GM20431 (cell line): Measurements from ENCODE around the gene DAB1.

Experiments
- in situ Hi-C: fragments of 300-500 bp; cut with MseI, MboI; formaldehyde crosslinking; loops from one replicate; pipeline ENCODE4 v1.15.0; 2020; ENCODE audit warnings: low sequenced_read_pairs; ENCODE audit not compliant: unreplicated experiment

The DAB1 gene

DNA sequence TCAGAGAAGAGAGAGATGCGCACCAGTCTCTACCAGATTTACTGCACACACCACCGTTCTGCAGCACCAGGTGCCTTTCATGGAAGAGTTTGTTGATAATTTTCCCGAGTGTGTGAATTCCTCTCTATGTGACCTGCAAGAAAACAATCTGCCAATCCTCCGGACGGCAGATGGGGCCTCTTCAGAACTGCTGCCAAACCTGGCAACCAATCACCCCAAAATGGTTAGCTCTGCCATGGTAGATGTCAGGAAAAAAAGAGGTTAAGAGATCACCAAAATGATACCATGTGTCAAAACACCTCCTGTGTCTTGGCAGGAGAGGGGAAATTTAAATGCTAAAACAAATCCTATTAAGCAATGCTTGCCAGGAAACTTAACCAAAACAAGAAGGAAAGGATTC is 96.5 kb downstream of the DAB1 start:
- in situ Hi-C loops = no loop called here

DNA sequence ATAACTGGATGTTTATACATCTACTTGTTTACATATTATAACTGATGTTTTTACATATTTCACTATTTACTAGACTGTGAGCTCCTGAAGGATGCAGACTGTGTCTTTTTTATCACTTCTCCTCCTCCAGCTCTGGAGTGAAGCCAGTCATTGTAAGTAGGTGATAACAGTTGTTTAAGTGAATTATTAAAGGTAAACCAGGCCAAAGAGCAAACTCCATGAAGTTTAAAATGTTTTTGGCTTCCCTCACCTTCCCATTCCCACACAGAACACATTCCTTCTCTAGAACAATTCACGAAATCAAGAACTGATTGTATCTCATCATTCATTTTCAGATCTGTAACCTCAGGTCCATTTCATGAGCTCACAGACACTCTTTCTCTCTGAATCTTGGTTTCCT is 98.3 kb downstream of the DAB1 start:
- in situ Hi-C loops = no loop called here

DNA sequence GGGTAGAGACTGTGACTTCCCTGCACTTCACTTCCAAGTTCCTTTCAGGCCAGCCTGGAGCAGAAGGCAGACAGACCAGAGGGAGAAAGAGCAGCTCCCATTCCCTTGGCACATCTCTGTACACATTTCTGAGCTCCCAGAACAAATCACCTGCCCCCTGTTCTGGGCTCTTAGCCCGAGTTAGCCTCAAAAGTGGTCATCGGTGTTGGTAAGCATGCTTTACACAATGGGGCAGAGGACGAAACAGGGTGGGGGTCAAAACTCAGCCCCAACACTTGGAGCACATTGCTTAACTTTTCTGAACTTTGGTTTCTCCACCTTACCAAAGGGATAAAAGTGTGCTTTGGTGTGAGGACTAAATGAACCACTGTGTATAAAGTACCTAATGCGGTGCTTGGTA is 98.7 kb downstream of the DAB1 start:
- in situ Hi-C loops = no loop called here

DNA sequence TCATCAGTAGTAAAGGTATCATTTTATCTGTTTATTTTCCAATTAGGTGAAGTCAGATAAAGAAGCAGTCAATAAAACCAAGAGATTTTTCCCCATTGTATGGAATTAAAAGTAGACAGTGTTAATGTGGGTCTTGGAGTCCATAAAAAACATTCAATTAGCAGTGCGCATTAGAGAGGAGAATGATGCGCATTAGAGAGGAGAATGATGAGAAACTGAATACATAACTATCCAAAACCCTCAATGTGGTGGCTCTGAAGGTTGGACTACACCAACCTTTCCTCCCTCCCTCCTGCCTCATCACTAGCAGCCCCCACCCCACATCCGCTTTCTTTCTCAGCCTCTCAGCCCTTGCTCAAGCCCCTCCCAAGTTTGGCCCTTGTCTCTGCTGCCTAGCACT is 99.5 kb downstream of the DAB1 start:
- in situ Hi-C loops = no loop called here

DNA sequence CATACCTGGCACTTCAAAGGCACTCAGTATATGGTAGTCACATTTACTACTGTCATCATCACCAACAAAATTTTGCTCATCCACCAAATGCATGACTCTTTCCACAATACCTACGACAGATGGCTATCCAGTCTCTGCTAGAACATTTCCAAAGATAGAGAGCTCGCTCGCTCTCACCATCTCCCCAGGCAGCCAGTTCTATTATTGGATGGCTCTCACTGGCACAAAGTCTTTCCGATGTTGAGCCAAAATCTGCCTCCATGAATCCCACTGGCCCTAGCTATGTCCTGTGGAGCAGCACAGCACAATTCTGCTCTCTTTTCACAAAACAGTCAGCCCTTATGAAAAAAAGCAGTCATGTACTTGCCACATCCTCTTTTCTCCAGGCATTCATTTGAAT is 102.1 kb downstream of the DAB1 start:
- in situ Hi-C loops = no loop called here

DNA sequence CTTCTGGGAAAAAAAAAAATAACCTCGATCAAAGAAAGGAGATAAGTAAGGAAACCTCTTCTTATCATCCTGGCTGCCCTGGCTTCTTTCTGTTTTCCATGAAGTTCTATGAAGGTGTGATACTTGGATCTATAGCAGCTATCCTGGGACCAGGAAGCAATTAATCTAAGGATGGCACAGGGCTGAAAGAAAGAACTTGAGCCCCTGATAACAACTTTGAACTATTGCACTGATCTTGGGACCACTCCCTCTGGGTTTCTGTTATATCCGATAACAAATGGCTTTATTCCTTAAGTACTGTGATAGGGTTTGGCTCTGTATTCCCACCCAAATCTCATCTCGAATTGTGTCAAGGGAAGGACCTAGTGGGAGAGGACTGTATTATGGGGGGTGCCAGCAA is 104.1 kb downstream of the DAB1 start:
- in situ Hi-C loops = no loop called here

DNA sequence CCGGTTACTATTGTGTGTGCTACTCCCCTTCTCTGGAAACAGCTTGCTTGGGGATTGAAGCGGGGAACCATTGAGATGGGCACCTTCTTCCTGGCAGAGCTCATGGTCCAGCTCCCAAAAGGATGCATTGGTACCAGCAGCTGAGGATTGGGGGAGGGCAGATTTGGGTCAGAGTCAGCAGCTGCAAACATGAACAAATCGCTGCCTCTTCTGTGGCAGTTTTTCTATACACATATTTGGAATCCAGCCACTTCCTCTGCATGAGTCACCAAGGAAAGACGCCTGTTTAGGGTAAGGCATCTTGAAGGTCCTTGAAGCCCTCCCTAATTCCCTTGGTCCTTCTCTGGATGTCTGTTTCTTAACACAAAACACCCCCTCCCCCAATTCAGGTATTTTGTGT is 104.7 kb downstream of the DAB1 start:
- in situ Hi-C loops = no loop called here

DNA sequence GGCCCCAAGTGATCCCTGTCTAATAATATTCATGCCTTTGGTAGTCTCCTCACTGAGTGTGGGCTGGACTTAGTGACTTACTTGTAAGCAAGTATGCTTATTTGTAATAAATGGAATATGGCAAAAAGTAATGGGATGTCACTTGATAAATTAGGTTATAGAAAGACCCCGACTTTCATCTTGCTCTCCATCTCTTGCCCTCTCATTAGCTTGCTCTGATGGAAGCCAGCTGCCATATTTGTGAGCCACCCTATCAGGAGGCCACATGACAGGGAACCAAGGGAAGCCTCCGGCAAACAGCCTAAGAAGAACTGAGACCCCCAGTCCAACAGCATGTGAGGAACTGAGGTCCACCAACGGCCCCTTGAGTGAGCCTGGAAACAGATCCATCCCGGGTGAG is 107.0 kb downstream of the DAB1 start:
- in situ Hi-C loops = no loop called here

DNA sequence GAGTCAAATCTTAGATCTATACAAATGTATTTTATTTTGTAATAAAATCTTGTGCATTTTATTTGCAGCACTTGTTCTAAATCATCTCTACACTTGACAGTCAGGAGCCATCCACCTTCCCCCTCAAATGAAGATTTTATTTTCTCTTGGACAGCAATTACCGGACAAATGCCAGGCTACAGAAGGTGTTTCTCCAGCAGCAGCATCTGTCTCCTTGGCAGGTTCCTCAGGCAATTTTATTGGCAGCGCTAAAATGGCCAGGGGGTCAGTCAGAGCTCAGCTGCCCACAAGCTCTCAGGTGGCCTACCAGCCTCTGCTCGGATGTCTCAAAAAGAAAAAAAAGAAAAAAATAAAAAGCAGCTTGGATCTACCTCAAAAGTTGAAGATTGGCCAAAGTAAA is 107.6 kb downstream of the DAB1 start:
- in situ Hi-C loops = no loop called here

DNA sequence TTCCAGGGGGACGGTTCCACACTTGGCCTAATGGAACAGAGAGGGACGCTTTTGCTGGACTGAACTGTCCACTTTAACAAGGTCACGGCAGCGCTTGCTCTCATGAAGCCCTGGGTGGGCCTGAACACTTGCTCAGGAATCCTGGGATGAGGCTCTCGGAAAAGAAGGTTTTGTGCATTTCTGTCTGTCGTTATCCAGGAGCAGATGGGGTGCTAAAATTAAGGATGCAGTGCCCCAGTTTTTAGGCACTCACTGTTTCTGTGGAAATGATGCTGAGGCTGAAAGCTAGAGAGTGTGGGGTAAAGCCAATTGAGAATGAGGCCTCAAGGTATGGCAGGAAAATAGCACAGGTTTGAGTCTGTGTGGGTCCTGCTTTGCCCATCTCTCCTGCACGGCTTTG is 111.0 kb downstream of the DAB1 start:
- in situ Hi-C loops = no loop called here

DNA sequence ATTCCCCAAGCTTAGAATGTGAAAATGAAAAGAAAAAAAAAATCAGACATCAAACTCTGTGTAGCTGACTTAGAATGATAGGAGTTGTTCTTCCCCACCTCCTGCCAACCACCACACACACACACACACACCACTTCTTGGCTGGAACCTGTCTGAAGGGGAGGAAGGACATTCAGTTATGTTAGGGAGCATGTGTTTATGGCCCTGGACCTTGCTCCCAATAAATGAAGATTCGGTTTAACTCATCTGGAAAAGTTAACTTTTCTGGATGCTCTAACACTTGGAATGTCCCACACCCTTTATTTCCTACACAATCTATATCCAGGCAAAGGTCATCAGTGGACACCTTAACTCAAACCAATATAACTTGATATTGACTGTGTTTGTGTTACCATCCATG is 112.4 kb downstream of the DAB1 start:
- in situ Hi-C loops = no loop called here

DNA sequence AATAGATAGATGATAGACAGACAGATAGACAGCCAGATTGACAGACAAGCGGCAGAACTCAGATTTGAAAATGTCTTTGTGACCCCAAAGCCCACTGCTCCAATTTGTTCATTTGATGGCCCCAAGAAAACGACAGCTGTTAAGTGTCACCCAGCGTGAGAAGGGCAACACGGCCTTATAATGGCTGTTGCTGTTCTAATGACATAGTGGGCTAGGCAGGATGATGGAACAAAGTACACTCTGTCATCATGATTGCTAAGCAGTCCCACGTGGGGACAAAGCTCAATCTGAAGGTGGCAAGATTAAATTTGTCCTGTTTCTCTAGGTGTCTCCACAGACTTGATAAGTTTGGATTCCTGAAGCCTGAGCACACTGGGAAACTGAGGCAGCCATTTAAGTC is 112.9 kb downstream of the DAB1 start:
- in situ Hi-C loops = no loop called here

DNA sequence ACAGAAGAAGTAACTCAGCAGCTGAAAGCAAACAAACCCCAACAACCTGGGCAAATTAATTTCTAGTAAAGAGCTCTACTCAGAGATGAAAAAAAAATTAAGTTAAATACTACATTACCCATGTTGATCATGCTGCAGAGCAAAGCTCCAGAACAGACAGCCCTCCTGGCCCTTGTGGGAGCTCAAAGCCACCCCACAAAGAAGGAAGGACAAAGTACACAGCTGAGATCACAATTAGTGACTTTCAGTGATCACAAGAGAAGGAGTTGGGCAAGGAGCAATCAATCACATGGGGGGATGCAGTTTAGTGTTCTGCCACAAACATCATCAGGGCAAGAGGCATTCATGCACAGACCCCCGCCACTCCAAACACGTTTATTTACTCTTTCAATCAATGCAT is 114.2 kb downstream of the DAB1 start:
- in situ Hi-C loops = no loop called here

DNA sequence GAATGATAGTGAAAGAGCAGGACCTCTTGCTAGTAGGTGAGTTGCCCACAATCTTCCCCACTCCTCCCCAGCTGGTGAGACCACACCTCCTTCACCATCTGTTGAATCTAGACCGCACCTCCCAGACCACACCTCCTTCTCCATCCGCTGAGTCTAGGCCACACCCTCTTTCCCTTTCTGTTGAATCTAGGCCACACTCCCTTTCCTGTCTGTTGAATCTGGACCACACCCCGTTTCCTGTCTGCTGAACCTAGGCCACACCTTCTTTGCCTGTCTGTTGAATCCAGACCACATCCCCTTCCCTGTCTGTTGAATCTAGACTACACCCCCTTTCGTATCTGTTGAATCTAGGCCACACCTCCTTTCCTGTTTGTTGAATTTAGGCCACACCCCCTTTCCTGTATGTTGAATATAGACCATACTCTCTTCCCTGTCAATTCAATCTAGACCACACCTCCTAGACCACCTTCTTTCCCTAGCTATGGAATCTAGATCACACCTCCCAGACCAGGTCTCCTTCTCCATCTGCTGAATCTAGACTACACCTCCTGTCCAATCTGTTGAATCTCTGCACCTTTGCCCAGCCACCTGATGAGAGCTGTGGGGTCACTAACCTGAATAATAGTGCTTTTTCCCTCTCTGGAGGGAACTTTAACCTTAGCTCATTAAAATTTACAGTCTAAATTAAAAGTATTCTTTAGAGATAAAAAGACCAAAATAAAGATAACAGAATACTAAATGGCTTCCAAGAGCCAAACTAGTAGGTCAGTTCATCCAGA is 116.3 kb downstream of the DAB1 start:
- in situ Hi-C loops = no loop called here

DNA sequence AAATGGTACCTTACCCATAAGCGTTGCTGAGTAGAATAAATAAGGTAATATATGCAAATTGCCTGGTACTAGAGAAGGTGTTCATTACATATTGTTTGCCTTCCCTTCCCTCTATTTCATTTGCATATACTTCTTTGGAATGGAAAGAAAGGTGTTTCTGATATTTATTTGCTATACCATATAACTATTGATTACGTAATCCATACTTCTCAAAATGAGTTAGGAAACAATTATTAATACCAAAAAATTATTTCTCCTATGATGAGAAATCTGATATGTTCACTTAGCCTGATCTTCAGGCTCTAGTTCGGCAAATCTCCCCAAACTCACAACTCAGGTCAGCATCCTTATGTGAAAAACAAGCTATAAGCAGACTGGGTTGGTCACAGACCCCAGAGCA is 119.3 kb downstream of the DAB1 start:
- in situ Hi-C loops = no loop called here

DNA sequence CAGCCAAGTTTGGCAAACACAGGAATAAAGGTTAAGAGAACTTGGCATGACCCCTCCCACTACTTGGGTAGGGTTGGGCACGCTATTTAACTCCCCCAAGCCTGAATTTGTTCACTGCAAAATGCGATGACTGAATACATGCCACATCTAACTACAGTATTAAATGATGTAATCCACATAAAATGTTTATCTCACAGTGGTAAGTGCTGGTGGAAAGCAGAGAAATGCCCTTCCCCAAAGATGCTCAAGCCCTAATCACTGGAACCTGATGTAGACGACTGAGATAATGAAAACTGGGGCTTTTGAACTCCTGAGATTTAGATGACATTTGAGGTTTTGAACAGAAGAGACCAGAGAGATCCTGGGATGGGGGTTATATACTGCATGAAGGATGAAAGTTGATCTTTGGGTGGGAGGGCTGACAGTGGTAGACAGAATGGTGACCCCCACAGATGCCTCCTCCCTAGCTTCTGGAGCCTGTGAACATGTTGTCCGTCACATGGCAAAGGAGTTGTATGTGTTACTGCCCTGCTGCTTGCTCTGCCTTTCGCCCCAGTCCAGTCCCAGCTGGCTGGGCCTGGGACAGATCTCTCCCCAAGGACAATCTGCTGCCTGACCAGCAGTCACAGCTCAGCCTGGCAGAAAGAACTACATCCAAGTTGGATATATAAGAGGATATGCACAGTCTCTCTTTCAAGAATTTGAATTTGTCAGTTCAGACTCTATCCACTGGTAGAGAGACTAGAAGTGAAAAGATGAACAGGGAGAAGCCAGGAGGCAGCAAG is 120.9 kb downstream of the DAB1 start:
- in situ Hi-C loops = no loop called here

DNA sequence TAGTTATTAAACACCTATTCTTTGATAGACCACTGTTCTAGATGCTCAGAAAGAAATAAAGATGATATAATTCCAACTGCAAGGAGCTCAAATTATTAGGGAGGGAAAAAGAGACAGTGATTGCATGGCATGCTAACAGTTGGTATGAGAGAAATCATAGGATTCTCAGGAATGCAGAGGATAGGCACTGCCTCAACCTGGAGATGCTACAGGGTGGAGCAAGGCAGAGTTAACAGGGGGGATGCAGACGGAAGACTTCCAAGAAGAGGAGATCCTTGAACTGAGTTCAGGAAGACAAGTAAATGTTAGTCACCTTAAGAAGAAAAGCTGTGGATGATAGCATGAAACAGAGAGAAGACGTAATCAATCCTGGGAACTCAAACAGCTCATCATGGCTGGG is 123.7 kb downstream of the DAB1 start:
- in situ Hi-C loops = no loop called here

DNA sequence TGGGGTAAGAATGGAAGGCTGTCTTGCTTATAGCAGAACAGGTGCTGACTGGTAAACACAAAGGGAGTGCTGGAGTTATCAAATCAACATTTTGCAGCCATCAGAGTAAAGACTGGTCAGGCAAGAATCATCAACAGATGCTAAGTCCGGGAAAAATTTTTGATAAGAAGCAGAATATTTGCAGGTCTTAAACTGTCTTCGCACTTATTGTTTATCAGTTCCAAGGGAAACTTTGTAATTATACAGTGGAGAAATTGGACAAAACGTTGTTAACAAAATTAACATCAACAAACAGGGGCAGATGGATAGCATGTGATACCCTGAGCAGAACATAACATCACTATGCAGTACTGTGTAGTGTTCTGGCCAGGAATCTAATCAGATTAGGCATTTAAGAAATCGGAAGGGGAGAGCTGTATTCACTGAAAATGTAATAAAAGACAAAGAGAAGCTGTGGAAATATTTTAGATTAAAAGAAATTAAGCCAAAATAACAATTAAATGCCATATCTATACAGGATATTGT is 127.1 kb downstream of the DAB1 start:
- in situ Hi-C loops = no loop called here

DNA sequence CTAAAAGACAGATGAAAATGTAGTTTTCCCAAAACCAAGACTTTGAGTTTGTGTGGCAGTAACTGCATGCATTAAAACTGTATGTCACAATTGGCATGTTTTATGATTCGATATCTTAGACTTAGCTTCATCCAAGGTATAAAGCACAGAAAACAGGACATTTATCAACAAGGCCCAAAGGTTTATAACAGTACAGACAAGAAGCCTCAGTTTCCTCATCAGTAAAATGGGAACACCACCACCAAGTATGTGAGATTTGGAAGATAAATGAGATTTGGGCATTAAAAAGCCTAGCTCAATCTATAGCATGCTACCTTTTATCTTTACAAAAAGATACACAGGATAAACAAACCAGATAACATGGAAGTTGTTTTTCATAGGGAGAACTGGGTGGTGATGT is 128.5 kb downstream of the DAB1 start:
- in situ Hi-C loops = no loop called here

DNA sequence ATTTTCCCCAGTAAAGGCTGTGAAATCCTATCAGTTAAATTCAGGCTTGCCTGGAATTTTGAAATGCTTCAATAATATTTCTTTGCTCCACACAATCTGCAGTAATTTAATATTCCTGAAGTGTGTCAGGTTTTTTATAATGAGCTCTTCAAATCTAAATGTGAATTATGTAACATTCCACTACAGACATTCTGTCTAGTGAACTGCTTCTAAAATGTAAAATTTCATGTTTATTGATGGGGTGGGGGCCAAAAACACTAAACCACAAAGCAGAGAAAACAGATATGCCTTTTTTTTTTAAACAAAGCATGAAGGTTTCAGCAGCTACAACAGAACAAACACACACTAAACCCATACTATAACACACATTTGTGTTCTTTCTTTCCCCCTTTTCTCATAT is 129.7 kb downstream of the DAB1 start:
- in situ Hi-C loops = no loop called here

DNA sequence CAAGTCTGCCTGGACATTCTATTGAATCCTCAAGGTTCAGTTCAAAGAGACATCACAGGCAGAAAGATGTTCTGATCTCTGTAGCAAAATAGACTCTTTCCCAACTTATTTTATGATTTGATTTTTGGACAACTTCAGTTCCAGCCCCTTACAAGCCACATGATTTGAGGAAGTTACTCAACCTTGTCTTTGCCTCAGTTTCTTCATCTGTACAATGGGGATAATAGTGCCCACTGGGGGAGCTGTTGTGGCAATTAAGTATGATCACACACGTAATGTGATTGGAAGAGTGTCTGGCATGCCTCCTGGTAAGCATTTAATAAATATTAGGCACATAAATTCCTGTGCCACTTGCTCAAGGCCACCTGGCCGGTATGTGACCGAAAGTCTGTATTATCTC is 130.6 kb downstream of the DAB1 start:
- in situ Hi-C loops = no loop called here

DNA sequence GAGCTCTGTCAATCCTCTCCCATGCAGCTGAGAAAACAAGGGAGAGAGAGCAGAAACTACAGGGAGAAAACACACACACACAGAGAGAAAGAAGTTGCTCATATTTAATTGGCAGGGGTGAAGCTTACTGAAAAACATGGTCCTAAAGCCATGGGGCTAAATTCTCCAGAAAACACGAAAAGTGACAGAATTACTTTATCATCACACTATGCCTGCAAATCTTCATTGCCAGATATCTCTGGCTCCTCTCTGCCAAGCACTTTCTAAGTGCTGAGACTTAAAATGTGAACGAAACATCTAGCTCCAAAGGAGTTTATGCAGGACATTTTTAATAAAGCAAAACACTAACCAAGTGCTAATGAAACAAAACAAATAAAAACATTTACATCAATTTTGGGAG is 134.1 kb downstream of the DAB1 start:
- in situ Hi-C loops = no loop called here
